GM18517 (cell line): ENCODE results near the gene ODC1.
"Not testable (repeated sequence)": the region's sequence is repeated elsewhere in the genome, so short reads cannot be mapped to it uniquely, and the experiment has no call there.

Experiments used
- ATAC-seq: cut with Tn5 transposase; IDR thresholded peaks from one replicate; pipeline ENCODE4 v1.9.1; 2021; ENCODE audit warnings: mild to moderate bottlenecking, moderate library complexity; ENCODE audit not compliant: unreplicated experiment

Gene ODC1

GRCh38 chr2:10447895-10448575 is at the start of gene ODC1:
Gene ODC1, minus strand, starts transcription at chr2:10448327. Its CDS starts 3,295 bp downstream, at chr2:10445032.
- peak; percentile 60 for ATAC-seq

DNA sequence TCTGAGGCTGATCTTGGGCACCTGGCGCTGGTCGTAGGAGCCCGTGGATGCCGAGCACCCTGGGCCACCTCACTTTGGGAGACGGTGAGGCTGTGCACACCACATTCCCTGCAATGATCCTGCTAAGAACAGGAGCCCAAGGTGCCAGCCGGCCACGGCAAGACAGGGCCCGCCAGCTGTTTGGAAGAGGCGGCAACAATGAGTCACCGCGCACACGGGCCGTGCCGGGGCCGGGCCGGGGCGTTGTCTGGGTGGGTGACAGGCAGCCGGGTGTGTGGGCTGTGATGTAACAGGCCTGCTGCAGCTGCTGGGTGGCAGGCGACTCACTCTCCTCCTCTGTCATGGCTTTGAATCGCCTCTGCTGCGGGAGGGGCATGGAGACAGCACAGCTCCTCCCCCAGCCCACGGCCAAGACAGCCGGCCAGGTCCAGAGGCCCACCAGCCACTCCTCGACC is 49.7 kb upstream of the ODC1 start:
- no peak for ATAC-seq

DNA sequence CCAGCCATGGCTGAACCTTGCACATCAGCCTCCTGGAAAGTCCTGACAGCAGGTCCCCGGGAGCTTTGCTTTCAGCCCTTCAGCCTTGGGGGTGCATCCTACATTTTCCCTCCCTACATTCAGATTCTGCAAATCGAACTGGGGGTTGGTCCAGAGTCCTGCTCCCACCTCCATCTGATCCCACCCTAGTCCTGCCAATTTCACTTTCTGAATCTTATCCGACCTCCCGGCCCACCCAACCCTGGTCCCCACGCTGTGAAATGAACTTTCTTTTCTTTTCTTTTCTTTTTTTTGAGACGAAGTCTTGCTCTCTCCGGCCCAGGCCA is 47.8 kb upstream of the ODC1 start:
- ATAC-seq, result no peak

GRCh38 chr2:10495311-10495987 is 47.3 kb upstream of the ODC1 start:
- ATAC-seq, result no peak

- no peak for ATAC-seq
These were observed 46.4 kb upstream of the ODC1 start for GRCh38 chr2:10494351-10495066.

- ATAC-seq, result no peak
These were observed 45.6 kb upstream of the ODC1 start for GRCh38 chr2:10493634-10494281.

- ATAC-seq, result no peak
These were observed 45.0 kb upstream of the ODC1 start for GRCh38 chr2:10493075-10493633.

- ATAC-seq, result no peak
These were observed 42.7 kb upstream of the ODC1 start for GRCh38 chr2:10490806-10491291.

- ATAC-seq, result no peak
These were observed 41.9 kb upstream of the ODC1 start for GRCh38 chr2:10489842-10490555.

- ATAC-seq, result not testable (repeated sequence)
These were observed 40.0 kb upstream of the ODC1 start for GRCh38 chr2:10488142-10488541.

GRCh38 chr2:10487741-10488104 is 39.6 kb upstream of the ODC1 start:
- ATAC-seq, result not testable (repeated sequence)

DNA sequence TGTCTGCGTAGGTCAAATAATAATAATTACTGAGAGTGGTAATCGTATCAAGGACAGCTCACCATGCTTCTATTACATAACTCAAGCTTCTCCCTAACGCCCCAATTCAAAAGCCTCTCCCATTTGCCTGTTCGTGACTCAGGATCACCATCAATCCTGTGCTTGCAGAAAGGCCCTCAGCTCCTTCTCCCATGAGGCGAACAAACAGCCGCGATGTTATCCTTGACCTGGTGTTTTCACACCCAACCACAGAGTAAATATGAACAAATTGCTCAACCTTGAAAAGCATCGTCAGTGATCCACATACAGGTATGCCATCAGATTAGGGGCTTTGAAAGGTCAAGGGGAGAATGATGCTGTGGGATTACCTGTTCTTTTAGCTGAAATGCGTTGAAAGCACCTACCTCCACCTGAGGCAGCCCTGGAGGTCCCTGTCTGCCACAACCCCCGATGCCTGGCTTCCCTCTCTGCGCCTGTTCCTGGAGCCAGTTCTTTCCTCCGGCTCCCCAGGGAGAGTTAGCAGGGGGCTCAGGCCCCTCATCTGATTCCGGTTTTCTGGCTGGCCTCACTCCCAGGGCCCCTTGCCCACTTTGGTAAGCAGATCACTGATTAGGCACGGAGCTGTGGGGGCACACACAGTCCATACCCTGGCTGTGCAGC is 39.1 kb upstream of the ODC1 start:
- no peak for ATAC-seq

DNA sequence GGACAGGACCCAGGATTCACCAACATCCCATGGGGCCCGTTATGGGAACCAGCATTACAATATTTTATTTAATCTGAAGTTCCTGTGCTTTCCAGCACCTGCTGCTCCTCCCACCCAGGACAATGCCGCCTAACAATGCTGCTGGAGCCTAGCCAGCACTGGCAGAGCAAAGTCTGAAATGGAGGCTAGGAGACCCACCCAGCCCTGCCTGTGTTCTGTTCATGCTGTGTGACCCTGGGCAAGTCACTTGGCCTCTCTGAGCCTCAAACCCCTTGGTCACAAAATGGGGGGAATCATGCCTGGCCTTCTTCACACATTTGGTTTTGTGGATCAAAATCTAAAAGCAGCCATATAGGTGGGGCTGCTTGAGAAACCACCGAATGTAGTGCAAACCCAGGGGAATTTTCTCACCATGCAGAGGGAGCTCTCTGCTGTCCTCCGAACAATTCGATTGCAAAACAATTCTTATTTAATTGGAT is 38.5 kb upstream of the ODC1 start:
- ATAC-seq, result no peak

DNA sequence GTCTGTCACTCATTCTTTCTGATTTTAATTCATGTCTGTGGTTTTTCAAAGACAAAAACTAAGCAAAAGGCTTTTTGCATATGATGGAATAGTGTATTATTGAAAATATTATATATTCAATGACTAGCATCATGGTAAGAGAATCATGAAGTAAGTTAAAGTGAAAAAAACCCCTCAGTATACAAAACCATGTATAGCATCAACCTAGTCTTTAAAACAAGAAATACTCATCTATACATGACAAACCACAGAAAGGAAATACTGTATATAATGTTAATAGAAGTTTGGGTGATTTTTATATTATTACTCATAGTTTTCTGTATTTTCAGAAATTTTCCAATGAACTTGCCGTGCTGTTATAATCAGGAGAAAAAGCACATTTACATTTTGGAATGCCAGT is 38.0 kb upstream of the ODC1 start:
- ATAC-seq, result no peak

DNA sequence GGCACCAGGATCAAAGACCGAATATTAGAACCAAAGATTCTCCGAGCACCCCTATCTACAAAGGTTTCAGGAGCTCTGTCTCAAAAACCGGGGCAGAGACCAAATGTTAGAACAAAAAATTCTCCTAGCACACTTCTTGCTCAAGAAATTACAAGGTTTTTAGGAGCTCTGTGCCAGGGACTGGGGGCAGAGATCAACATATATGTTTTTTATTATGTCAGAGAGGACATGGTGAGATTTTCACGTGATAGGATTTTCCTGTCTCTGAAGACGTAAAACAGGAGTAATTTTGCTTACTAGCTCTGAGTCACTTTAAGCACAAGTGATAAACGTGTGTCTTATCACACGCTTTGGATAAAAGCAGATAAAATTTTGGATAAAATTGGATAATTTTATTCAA is 34.8 kb upstream of the ODC1 start:
- no peak for ATAC-seq

- no peak for ATAC-seq
These were observed 34.3 kb upstream of the ODC1 start for GRCh38 chr2:10482460-10482859.

- ATAC-seq, result no peak
These were observed 33.6 kb upstream of the ODC1 start for GRCh38 chr2:10481666-10482157.

GRCh38 chr2:10481055-10481665 is 33.0 kb upstream of the ODC1 start:
- no peak for ATAC-seq

DNA sequence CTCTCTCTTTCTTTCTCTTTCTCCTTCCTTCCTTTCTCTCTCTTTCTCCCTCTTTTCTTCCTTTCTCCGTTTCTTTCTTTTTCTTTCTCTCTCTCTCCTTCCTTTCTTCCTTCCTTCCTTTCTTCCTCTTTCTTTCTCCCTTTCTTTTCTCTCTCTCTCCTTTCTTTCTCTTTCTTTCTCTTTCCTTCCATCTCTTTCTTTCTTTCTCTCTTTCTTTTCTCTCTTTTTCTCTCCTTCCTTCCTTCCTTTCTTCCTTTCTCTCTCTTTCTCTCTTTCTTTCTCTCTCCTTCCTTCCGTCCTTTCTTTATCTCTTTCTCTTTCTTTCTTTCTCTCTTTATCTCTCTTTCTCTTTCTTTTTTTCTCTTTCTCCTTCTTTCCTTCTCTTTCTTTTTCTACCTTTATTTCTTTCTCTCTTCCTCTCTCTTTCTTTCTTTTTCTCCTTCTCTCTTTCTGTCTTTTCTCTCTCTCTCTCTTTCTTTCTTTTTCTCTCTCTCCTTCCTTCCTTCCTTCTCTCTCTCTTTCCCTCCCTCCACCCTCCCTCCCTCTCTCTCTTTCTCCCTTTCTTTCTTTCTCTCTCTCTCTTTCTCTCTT is 32.3 kb upstream of the ODC1 start:
- ATAC-seq, result no peak
